ENCODE data around the gene BCLAF3. TPM values are rescaled to one million over a fixed set of nuclear protein-coding genes. Genes with fewer than 3 reads are reported as not detected.

Gene BCLAF3
- total and polyA plus RNA-seq, 2 donors (not counting 1 experiment from before 2014, with no cell fraction given): 3.1 to 21.5 TPM

- intact Hi-C loops (cut with micrococcal nuclease): no loop called here
- Mint-ChIP-seq H3K27ac (no peak overlapping the region), H3K4me3 (no peak overlapping the region), H3K4me1 (no peaks in the 10 kb centered on the region), H3K27me3 (no peaks in the 10 kb centered on the region), H3K9me3 (ENCODE audit: insufficient read depth) (no peaks in the 10 kb centered on the region)
- no peak overlapping the region for H3K9ac ChIP-seq (ENCODE audit: low read length)
- no peaks in the 10 kb centered on the region for H3K4me1 ChIP-seq (ENCODE audit: control insufficient read depth in 2 of 2, insufficient read depth in 2 of 2, low read length in 2 of 2)
- no peaks in the 10 kb centered on the region for H3K79me2 ChIP-seq (ENCODE audit: control insufficient read depth, insufficient read depth, low read length)
- no peaks in the 10 kb centered on the region for H4K20me1 ChIP-seq (ENCODE audit: control insufficient read depth, insufficient read depth, low read length, poor library complexity, severe bottlenecking)
- TF ChIP-seq CTCF (IDR thresholded peaks at IDR 0.05): no peak
- TF ChIP-seq EZH2 (IDR thresholded peaks at IDR 0.05; ENCODE audit: borderline replicate concordance, insufficient read depth, low read depth, low read length, poor library complexity, severe bottlenecking): no peak
- DNase-seq (no peak), ATAC-seq (ENCODE audit: low read depth) (no peak)
- no peak overlapping the region for H3K4me2 ChIP-seq (replicated peaks; ENCODE audit: low read depth, low read length, poor library complexity, severe bottlenecking)
- no peak overlapping the region for H3K4me3 ChIP-seq (ENCODE audit: control extremely low read depth in 1 of 5, extremely low read depth in 1 of 5, insufficient read depth in 1 of 5, low read depth in 2 of 5, low read length in 4 of 5)
- no peaks in the 10 kb centered on the region for H3K9me3 ChIP-seq (ENCODE audit: control extremely low read depth in 1 of 3, control insufficient read depth in 2 of 3, insufficient read depth in 1 of 3, low read length in 2 of 3)
- no peak overlapping the region for H3K27ac ChIP-seq (ENCODE audit: low read length in 2 of 2)
- ChIA-PET CTCF (no interaction called here), POLR2A (no interaction called here)
- H3K36me3 ChIP-seq (replicated peaks in 1 of 2; ENCODE audit: control extremely low read depth in 1 of 2, control insufficient read depth in 1 of 2, extremely low read depth in 1 of 2, insufficient read depth in 2 of 2, low read length in 1 of 2): no peaks in the 10 kb centered on the region
- no peaks in the 10 kb centered on the region for H3K27me3 ChIP-seq (replicated peaks in 1 of 4; ENCODE audit: control extremely low read depth in 1 of 4, control insufficient read depth in 3 of 4, insufficient read depth in 4 of 4, low read length in 3 of 4)
- WGBS (ENCODE audit: insufficient coverage): 89% methylated on average over 4 of the region's 7 CpGs
- H2AFZ ChIP-seq (ENCODE audit: insufficient read depth, low read depth, low read length, poor library complexity, severe bottlenecking): no peak overlapping the region
These were observed 17.2 kb upstream of the BCLAF3 start for GRCh38 chrX:20007962-20008622.

DNA sequence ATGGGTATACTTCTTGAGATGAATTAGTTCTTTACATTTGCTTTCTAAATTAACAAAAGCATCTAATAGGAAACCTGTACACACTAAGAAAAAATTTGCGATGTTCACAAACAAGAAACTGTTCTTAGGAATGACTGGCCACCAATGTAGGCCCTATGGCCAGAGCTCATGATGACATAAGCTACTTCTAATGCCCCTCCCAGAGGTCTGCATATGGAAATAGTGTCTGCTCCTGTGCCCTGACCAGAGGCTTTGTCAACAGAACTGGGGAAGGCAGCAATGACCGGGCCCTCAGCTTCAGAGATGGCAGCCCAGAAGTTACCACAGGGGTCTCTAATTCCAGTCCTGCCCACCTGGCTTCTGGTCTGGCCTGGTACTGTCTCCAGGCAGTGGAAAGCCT, 15.0 kb upstream of the BCLAF3 start:
- no peak for ATAC-seq (ENCODE audit: low read depth)
- DNase-seq: no peak
- Mint-ChIP-seq H3K9me3 (ENCODE audit: insufficient read depth) (no peaks in the 10 kb centered on the region), H3K4me3 (no peak overlapping the region), H3K27me3 (no peaks in the 10 kb centered on the region), H3K4me1 (no peaks in the 10 kb centered on the region), H3K27ac (no peak overlapping the region)
- Histone ChIP-seq H3K36me3 (replicated peaks in 1 of 2; ENCODE audit: control extremely low read depth in 1 of 2, control insufficient read depth in 1 of 2, extremely low read depth in 1 of 2, insufficient read depth in 2 of 2, low read length in 1 of 2) (no peaks in the 10 kb centered on the region), H3K79me2 (ENCODE audit: control insufficient read depth, insufficient read depth, low read length) (no peaks in the 10 kb centered on the region), H3K4me3 (ENCODE audit: control extremely low read depth in 1 of 5, extremely low read depth in 1 of 5, insufficient read depth in 1 of 5, low read depth in 2 of 5, low read length in 4 of 5) (no peak overlapping the region), H4K20me1 (ENCODE audit: control insufficient read depth, insufficient read depth, low read length, poor library complexity, severe bottlenecking) (no peaks in the 10 kb centered on the region), H3K27ac (ENCODE audit: low read length in 2 of 2) (no peak overlapping the region), H2AFZ (ENCODE audit: insufficient read depth, low read depth, low read length, poor library complexity, severe bottlenecking) (no peak overlapping the region), H3K27me3 (replicated peaks in 1 of 4; ENCODE audit: control extremely low read depth in 1 of 4, control insufficient read depth in 3 of 4, insufficient read depth in 4 of 4, low read length in 3 of 4) (no peaks in the 10 kb centered on the region), H3K9ac (ENCODE audit: low read length) (no peak overlapping the region), H3K9me3 (ENCODE audit: control extremely low read depth in 1 of 3, control insufficient read depth in 2 of 3, insufficient read depth in 1 of 3, low read length in 2 of 3) (no peaks in the 10 kb centered on the region), H3K4me2 (replicated peaks; ENCODE audit: low read depth, low read length, poor library complexity, severe bottlenecking) (no peak overlapping the region), H3K4me1 (ENCODE audit: control insufficient read depth in 2 of 2, insufficient read depth in 2 of 2, low read length in 2 of 2) (no peaks in the 10 kb centered on the region)
- POLR2A ChIA-PET: no interaction called here
- intact Hi-C loops (cut with micrococcal nuclease): no loop called here
- TF ChIP-seq CTCF (IDR thresholded peaks at IDR 0.05) (no peak), EZH2 (IDR thresholded peaks at IDR 0.05; ENCODE audit: borderline replicate concordance, insufficient read depth, low read depth, low read length, poor library complexity, severe bottlenecking) (no peak)
- WGBS (ENCODE audit: insufficient coverage): 100% methylated on average over 1 of the region's 2 CpGs
- CTCF ChIA-PET: no interaction called here
